SK-N-SH treated with all-trans-retinoic acid at 6 μM for 48 hours (cell line): ENCODE measurements around the gene RDH14.
A peak's percentile ranks its signal among the peaks of the same experiment; 100 is the strongest.

ENCODE experiments used
- ATAC-seq: fragments of 200-7000 bp; cut with Tn5 transposase; 3 replicates; pipeline ENCODE4 v1.9.1; 2020; ENCODE audit warnings: mild to moderate bottlenecking, moderate library complexity
- ARNTL ChIP-seq: fragments of 450-650 bp; formaldehyde crosslinking; IDR thresholded peaks from 2 replicates; pipeline ENCODE4 v1.5.0; 2020; ENCODE audit warnings: low read depth, mild to moderate bottlenecking, moderate library complexity, borderline replicate concordance
- BACH2 ChIP-seq: fragments of 250-450 bp; sonication (Bioruptor Pico); IDR thresholded peaks from 2 replicates; pipeline ENCODE4 v1.9.0; 2021; ENCODE audit warnings: mild to moderate bottlenecking, borderline replicate concordance
- CREB5 ChIP-seq: fragments of 250-450 bp; sonication (Bioruptor Pico); IDR thresholded peaks from 2 replicates; pipeline ENCODE4 v1.5.1; 2020; ENCODE audit warnings: low read depth, mild to moderate bottlenecking, moderate library complexity
- CSDC2 ChIP-seq: fragments of 250-450 bp; sonication (Bioruptor Pico); IDR thresholded peaks from 2 replicates; pipeline ENCODE4 v1.5.0; 2020; ENCODE audit warnings: mild to moderate bottlenecking, moderate library complexity
- CSRNP3 ChIP-seq: fragments of 250-450 bp; sonication (Bioruptor Pico); IDR thresholded peaks from 2 replicates; pipeline ENCODE4 v1.5.1; 2021; ENCODE audit warnings: mild to moderate bottlenecking, moderate library complexity
- ESRRG ChIP-seq: fragments of 250-450 bp; sonication (Bioruptor Pico); IDR thresholded peaks from 2 replicates; pipeline ENCODE4 v1.6.1; 2021; ENCODE audit warnings: mild to moderate bottlenecking
- GLIS3 ChIP-seq: fragments of 250-450 bp; sonication (Bioruptor Pico); IDR thresholded peaks from 2 replicates; pipeline ENCODE4 v1.5.0; 2020; ENCODE audit warnings: mild to moderate bottlenecking, moderate library complexity
- ISL1 ChIP-seq: fragments of 250-450 bp; sonication (Bioruptor Pico); IDR thresholded peaks from 2 replicates; pipeline ENCODE4 v2.1.2; 2022; ENCODE audit warnings: mild to moderate bottlenecking, moderate library complexity
- PATZ1 ChIP-seq: fragments of 250-450 bp; sonication (Bioruptor Pico); IDR thresholded peaks from 2 replicates; pipeline ENCODE4 v1.8.0; 2020; ENCODE audit warnings: mild to moderate bottlenecking, moderate library complexity, borderline replicate concordance
- POU6F1 ChIP-seq: fragments of 250-450 bp; sonication (Bioruptor Pico); IDR thresholded peaks from 2 replicates; pipeline ENCODE4 v1.8.0; 2021; ENCODE audit warnings: low read depth, mild to moderate bottlenecking, moderate library complexity, borderline replicate concordance
- PPARA ChIP-seq: fragments of 250-450 bp; sonication (Bioruptor Pico); IDR thresholded peaks from 2 replicates; pipeline ENCODE4 v1.5.0; 2020; ENCODE audit warnings: mild to moderate bottlenecking, borderline replicate concordance
- RARB ChIP-seq: fragments of 250-450 bp; sonication (Bioruptor Pico); IDR thresholded peaks from 2 replicates; pipeline ENCODE4 v1.8.0; 2021; ENCODE audit warnings: mild to moderate bottlenecking, moderate library complexity
- SNAI2 ChIP-seq: fragments of 250-450 bp; sonication (Bioruptor Pico); IDR thresholded peaks from 2 replicates; pipeline ENCODE4 v1.5.0; 2020; ENCODE audit warnings: mild to moderate bottlenecking, moderate library complexity
- TCF4 ChIP-seq: fragments of 250-450 bp; sonication (Bioruptor Pico); IDR thresholded peaks from 2 replicates; pipeline ENCODE4 v1.8.0; 2021; ENCODE audit warnings: mild to moderate bottlenecking, moderate library complexity, borderline replicate concordance
- TOX ChIP-seq: fragments of 250-450 bp; sonication (Bioruptor Pico); IDR thresholded peaks from 2 replicates; pipeline ENCODE4 v1.8.0; 2021; ENCODE audit warnings: mild to moderate bottlenecking, moderate library complexity, borderline replicate concordance
- TSHZ2 ChIP-seq: fragments of 250-450 bp; sonication (Bioruptor Pico); IDR thresholded peaks from 2 replicates; pipeline ENCODE4 v1.5.0; 2020; ENCODE audit warnings: mild to moderate bottlenecking, moderate library complexity
- ZFP3 ChIP-seq: fragments of 250-450 bp; sonication (Bioruptor Pico); IDR thresholded peaks from 2 replicates; pipeline ENCODE4 v1.5.0; 2020; ENCODE audit warnings: mild to moderate bottlenecking, moderate library complexity
- ZFP30 ChIP-seq: fragments of 450-650 bp; formaldehyde crosslinking; IDR thresholded peaks from 2 replicates; pipeline ENCODE4 v1.5.0; 2022; ENCODE audit warnings: mild to moderate bottlenecking, moderate library complexity
- ZNF565 ChIP-seq: fragments of 450-650 bp; formaldehyde crosslinking; conservative IDR thresholded peaks from 2 replicates; pipeline ENCODE4 v1.5.0; 2020; ENCODE audit warnings: low read depth, mild to moderate bottlenecking, moderate library complexity
- ZNF70 ChIP-seq: fragments of 450-650 bp; formaldehyde crosslinking; IDR thresholded peaks from 2 replicates; pipeline ENCODE4 v1.5.0; 2020; ENCODE audit warnings: mild to moderate bottlenecking, moderate library complexity
- ZNF8 ChIP-seq: fragments of 450-650 bp; formaldehyde crosslinking; IDR thresholded peaks from 2 replicates; pipeline ENCODE4 v1.5.0; 2020; ENCODE audit warnings: mild to moderate bottlenecking, moderate library complexity

The RDH14 gene

GRCh38 chr2:18548621-18549020 lies 11.8 kb downstream of the RDH14 start (continued):
- no peak for TF ChIP-seq ZFP3 (CRISPR knock-in tag)

GRCh38 chr2:18546567-18546966 lies 13.9 kb downstream of the RDH14 start:
- TF ChIP-seq RARB (no peak), CSDC2 (CRISPR knock-in tag) (no peak), BACH2 (no peak), ZNF565 (CRISPR knock-in tag) (no peak), TOX (CRISPR knock-in tag) (no peak), ZFP3 (CRISPR knock-in tag) (no peak), PATZ1 (CRISPR knock-in tag) (no peak)
- ATAC-seq: no peak; the same call in 2 of the 3 replicates

- peak; percentile 40; the same call in 2 of the 3 replicates for ATAC-seq
- TF ChIP-seq CSRNP3 (CRISPR knock-in tag): no peak
- TF ChIP-seq ZNF70: no peak
- TF ChIP-seq CSDC2 (CRISPR knock-in tag): no peak
- TF ChIP-seq POU6F1 (CRISPR knock-in tag): no peak
- no peak for TF ChIP-seq ARNTL
- no peak for TF ChIP-seq ESRRG
- no peak for TF ChIP-seq SNAI2 (CRISPR knock-in tag)
- TF ChIP-seq BACH2: no peak
- no peak for TF ChIP-seq RARB
- no peak for TF ChIP-seq GLIS3 (CRISPR knock-in tag)
- TF ChIP-seq ZFP30: no peak
- TF ChIP-seq CREB5 (CRISPR knock-in tag): no peak
- no peak for TF ChIP-seq PATZ1 (CRISPR knock-in tag)
- TF ChIP-seq ISL1 (CRISPR knock-in tag): no peak
- TF ChIP-seq PPARA: no peak
- TF ChIP-seq ZFP3 (CRISPR knock-in tag): no peak
- TF ChIP-seq ZNF565 (CRISPR knock-in tag): no peak
- no peak for TF ChIP-seq ZNF8 (CRISPR knock-in tag)
Observed at GRCh38 chr2:18545384-18545783, 15.1 kb downstream of the RDH14 start.

GRCh38 chr2:18544171-18544570 lies 16.3 kb downstream of the RDH14 start:
- TF ChIP-seq ZNF70: no peak
- TF ChIP-seq TCF4 (CRISPR knock-in tag): 0 out of 2 replicates have a peak, but pooled peaks have one; percentile 37

GRCh38 chr2:18540872-18541271 lies 19.6 kb downstream of the RDH14 start:
- TF ChIP-seq TSHZ2 (CRISPR knock-in tag): no peak
- no peak for TF ChIP-seq ZNF8 (CRISPR knock-in tag)
- no peak for TF ChIP-seq CSRNP3 (CRISPR knock-in tag)
- ATAC-seq: no peak

More at GRCh38 chr2:18544171-18544570, 16.3 kb downstream of the RDH14 start:
- peak; percentile 60 for ATAC-seq
